GM21528 (cell line): ENCODE results near the gene NRG2.
A peak's percentile ranks its signal among the peaks of the same experiment; 100 is the strongest.

Experiments
- ATAC-seq: cut with Tn5 transposase; IDR thresholded peaks from one replicate; pipeline ENCODE4 v1.9.1; 2021; ENCODE audit warnings: mild to moderate bottlenecking, moderate library complexity; ENCODE audit not compliant: unreplicated experiment, low FRiP score

Gene NRG2

GRCh38 chr5:139864716-139865483 is 178.2 kb downstream of the NRG2 start:
- no peak for ATAC-seq

GRCh38 chr5:139863855-139864558 is 179.1 kb downstream of the NRG2 start:
- ATAC-seq = no peak

- ATAC-seq = no peak
Measured at GRCh38 chr5:139863361-139863760, 179.7 kb downstream of the NRG2 start.

- ATAC-seq = no peak
Measured at GRCh38 chr5:139862803-139863202, 180.3 kb downstream of the NRG2 start.

GRCh38 chr5:139862313-139862712 is 180.8 kb downstream of the NRG2 start:
- ATAC-seq = no peak

- no peak for ATAC-seq
Measured at GRCh38 chr5:139861889-139862207, 181.3 kb downstream of the NRG2 start.

GRCh38 chr5:139861021-139861888 is 181.8 kb downstream of the NRG2 start:
- ATAC-seq = no peak

- ATAC-seq = no peak
Measured at GRCh38 chr5:139859013-139859412, 184.1 kb downstream of the NRG2 start.

- no peak for ATAC-seq
Measured at GRCh38 chr5:139856714-139857113, 186.4 kb downstream of the NRG2 start.

GRCh38 chr5:139855946-139856540 is 187.1 kb downstream of the NRG2 start:
- no peak for ATAC-seq

GRCh38 chr5:139855451-139855850 is 187.6 kb downstream of the NRG2 start:
- ATAC-seq = no peak

- ATAC-seq = no peak
Measured at GRCh38 chr5:139854953-139855352, 188.1 kb downstream of the NRG2 start.

- no peak for ATAC-seq
Measured at GRCh38 chr5:139854029-139854605, 189.0 kb downstream of the NRG2 start.

- no peak for ATAC-seq
Measured at GRCh38 chr5:139852696-139853095, 190.4 kb downstream of the NRG2 start.

- no peak for ATAC-seq
Measured at GRCh38 chr5:139851558-139851957, 191.5 kb downstream of the NRG2 start.

- no peak for ATAC-seq
Measured at GRCh38 chr5:139850423-139851016, 192.6 kb downstream of the NRG2 start.

GRCh38 chr5:139849942-139850341 is 193.2 kb downstream of the NRG2 start:
- ATAC-seq = no peak

GRCh38 chr5:139849501-139849900 is 193.6 kb downstream of the NRG2 start:
- no peak for ATAC-seq

GRCh38 chr5:139848508-139849100 is 194.5 kb downstream of the NRG2 start:
- ATAC-seq = peak; percentile 7
